HUDEP-2 (cell line): ENCODE data around the gene SPATA31C2.
"Not testable (repeated sequence)": the region's sequence is repeated elsewhere in the genome, so short reads cannot be mapped to it uniquely, and the experiment has no call there.

Source experiments
- DNase-seq, 76 experiments: peaks; one replicate each; lab custom pipeline; 2025; ENCODE audit not compliant: unreplicated experiment in 76 of 76; lab: John Stamatoyannopoulos, UW

Gene SPATA31C2

DNA sequence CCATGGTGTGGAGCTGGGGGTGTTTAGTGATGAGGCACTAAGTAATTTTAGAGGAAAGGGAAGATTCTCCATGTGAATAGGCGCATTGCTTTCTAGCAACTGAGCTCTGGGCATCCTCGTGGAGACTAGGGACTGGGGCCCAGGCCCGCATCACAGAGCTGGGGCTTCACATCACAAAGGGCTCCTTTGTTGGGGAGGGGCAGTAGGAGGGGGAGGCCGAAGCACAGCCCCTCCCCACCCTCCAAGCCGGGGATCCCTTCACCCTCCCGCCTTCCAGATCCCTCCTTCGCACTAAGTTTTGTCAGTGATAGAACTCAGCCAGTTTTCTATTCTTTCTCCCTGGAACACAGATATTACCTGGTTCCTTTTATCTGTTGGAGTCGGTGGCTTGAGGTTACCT lies at the start of gene SPATA31C2:
TSS of gene SPATA31C2 (minus strand) at position 101 of the 400 bp plus-strand sequence. CDS start at position 72, 29 bp downstream.
- DNase-seq: not testable (repeated sequence)

DNA sequence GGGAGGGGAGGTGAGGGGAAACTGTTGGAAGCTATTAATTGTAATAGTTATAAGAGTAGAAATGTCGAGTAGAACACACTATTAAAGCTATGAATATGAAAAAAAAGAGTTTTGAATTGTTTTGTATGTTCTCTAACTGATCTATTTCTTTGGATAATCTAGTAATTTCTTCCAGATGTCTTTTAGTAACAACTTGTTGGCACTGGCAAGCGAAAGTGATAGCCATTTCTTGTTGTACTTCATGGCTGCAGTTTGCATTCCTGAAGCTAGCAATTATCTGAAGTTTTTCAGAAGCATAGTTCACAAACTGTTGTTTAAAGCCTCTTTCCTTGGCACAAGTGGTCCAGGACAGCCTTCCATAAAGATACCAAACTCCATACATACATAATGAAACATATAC lies 49.4 kb upstream of the SPATA31C2 start:
- DNase-seq: no peak

DNA sequence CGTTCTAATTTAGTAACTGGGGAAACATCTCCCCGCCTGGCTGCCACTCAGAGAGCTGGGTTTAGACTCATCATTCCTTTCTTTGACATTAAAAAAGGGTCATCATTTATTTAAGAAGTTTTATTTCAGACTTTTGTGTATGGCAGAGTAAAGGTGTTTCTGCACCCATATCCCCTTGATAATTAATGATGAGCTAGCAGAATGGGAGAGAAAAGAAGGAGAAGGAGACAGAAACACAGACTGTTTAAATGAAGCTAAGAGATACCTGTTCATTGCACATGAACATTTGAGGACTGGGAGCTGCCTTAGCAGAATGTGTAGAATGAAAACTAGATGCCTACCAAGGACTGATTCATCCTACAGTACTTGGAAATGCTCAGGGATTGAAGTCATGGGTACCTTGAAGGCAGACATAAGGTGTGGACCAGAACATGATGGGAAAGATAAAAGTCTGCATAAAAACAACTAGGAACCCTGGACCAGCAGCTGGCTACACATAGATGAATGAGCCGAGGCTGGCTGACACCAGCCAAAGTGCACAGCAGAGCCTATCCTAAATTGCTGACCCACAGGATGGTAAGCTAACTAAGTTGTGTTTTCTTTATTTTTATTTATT lies 48.3 kb upstream of the SPATA31C2 start:
- DNase-seq: no peak

DNA sequence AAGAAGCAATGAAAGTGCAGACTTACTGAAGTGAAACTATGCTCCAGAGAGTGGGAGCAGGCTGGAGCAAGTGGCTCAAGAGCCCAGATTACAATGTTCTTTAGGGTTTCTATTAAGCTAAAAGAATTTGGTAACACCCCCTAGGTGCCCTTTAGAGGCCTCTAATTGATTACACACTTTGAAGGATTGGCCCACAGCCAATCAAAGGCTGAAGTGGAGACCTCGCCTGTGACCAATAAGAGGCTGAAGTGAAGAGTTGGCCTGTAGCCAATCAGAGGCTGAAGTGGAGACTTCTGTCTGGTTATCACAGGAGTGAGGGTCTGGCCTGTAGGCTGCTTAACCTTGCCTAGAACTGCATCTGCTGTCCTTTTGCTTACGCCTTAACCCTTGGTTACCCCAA lies 46.7 kb upstream of the SPATA31C2 start:
- peak in 1 of 76 experiments; percentile 5 for DNase-seq

DNA sequence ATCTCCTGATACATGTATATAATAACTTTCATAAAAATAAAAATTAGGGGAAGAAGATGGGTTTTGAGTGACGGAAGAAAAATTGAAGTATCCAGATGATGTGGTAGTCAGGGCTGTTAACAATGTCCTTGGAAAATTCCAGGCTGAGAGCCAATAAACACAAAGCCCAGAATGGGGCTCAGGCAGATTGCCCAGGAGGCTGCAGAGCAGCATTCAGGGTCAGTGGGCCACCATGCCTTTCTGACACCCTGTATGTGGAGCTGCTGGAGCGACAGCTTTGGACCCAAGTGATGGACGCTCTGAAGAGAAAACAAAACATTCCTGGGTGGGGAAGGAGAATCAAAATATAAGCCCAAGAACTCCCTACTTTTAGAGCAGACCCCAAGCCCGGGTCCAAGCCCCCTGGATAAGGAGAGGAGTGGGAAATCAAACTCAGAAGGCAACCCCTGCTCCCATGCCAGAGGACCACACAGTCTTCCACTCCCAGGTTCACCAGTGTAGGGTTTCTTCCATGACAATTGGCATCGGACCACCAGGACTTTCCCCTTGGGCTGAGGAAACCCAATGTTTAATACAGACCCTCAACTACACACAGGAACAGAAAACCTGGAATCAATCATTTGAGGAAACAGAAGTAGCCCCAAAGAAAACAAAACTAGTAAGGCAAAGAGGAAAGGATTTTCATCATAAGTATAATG lies 45.7 kb upstream of the SPATA31C2 start:
- no peak for DNase-seq

DNA sequence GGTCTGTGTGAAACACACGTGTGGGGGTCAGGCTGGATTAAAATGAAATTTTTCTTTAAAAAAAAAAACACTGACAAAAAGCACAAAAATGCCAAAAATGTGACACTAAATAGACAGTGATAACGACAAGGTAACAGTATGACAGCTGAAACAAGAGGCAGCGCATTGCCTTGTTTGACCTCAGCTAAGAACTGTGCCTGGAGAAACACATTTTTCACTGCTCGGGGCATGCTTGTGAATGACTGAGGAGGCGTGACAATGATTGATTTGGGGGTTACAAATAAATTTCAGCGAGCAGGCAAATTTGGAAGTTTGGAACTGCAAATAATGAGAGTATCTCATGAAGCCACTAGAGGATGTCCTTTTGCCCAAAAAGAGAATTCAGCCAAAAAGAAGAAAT lies 44.2 kb upstream of the SPATA31C2 start:
- no peak for DNase-seq

DNA sequence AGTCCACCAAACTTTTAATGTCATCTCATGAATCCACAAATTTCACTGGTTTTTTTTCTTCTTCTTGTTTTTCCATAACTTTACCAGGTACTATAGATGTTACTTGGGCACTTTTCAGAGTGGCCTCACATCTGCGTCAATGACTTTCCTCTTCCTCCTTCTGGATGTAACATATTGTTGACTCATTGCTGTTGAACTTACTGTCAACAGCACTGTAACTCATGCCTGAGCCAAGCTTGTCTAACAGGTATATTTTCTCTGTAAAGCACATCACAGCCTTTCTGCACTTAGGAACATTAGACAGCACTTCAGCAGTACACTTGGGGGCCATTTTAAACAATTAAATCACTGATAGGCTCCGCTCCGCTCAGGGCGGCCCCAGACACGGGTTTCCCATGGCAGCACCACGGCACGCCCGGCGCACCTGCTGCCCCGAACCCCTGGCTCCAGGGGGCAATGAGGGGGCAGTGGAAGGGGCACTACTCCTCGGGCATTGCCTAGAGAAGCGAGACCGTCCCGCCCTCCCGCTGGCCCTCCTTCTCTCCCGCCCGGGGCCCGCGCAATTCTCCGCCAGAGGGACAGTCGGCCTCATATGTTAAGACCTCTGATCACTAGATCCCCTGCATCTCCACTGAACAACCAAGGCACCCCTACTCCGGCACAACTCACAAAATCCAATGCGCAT lies 41.9 kb upstream of the SPATA31C2 start:
- DNase-seq: no peak

DNA sequence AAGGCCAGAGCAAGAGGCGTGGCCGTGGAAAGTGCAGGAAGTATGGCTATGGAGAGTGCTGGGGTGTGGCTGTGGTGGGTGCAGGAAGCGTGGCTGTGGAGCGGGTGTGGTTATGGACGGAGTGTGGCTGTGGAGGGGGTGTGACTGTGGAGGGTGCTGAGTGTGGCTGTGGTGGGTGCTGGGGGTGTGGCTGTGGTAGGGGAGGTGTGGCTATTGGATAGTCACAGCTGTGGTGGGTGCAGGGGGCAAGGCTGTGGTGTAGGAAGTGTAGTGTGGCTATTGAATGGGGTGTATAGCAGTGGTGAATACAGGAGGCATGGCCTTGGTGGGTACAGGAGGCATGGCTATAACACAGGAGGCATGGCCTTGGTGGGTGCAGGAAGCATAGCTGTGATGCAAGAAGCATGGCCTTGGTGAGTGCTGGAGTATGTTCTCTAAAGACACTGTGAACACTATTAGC lies 40.8 kb upstream of the SPATA31C2 start:
- no peak for DNase-seq

DNA sequence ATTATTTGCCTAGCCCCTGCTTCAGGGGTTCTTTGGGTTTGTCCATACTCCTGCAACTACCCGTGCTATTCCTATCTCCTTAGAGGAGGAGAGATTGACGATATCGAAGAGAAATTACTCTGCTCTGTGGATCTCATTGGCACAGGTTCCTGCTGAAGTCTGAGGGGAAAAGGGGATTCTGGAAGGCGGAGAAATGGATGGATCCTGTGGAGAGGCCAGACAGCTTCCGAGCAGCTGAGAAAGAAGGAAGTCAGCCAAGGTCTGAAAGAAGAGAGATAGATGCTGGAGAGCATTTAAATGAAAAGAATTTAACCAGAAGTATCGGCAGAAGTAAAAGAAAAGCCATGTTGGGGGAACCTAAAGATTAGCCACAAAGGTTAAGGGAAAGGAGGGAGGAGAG lies 40.4 kb upstream of the SPATA31C2 start:
- no peak for DNase-seq

DNA sequence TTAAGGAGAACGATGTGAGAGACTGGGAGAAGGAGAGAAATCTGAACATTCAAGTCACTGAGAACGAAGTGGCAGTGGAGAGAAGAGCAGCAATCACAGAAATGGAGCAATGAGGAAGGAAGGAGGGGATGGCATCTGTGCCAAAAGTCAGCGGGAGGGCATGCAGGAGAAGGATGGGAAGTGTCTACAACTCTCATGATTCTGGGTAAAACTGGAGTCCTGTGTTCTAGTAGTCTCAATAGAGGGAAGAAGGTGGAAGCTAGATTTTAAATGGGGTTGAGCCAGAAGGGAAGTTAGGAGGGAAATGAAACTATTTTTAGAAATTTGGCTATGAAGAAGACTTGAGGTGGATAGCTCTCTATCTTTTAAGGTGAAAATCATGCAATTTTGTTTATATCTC lies 39.1 kb upstream of the SPATA31C2 start:
- DNase-seq: no peak

DNA sequence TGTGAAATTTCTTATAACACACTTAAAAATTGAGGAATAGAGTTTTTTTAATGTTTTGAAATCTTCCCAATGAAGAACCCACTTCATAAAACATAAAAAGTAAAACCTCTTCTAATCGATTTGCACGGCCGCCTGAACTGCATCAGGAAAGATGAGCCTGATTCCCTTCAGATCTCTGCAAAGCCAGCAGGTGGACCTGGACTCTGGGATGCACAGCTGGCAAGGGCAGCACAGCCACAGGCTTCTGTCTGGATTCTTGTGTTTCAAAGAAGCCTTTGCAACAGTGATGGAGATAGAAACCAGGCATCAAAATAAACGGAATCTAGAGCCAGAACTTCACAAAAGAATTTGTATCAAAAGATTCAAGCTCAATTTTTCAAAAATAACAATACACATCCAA lies 36.0 kb upstream of the SPATA31C2 start:
- DNase-seq: no peak

DNA sequence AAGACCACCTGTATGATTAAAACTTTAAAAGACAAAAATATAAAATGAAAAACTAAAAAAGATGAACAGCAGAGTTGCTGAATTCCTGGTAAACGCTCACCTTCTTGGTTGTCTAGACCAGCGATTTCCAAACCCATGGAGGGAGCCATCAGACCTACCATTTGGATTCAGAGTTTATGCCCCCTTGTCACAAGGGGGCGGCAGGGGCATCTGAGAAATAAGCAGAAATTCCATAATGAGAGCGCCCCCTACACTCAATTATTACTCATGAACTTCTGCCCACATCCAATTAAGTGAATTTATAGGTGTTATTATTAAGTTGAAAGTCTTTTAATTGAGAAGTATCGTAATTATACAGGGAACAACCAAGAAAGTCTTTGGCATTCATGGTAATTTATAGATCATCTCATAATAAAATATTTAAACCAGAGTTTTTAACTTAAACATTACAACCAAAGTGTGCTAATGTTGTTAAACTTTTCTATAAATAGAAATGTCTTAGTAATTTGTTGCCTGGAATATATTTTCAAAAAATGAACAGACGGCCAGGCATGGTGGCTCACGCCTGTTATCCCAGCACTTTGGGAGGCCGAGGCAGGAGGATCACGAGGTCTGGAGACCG lies 35.2 kb upstream of the SPATA31C2 start:
- DNase-seq: peak in 61 of 76 experiments; percentile 2 to 75 (median 39)

DNA sequence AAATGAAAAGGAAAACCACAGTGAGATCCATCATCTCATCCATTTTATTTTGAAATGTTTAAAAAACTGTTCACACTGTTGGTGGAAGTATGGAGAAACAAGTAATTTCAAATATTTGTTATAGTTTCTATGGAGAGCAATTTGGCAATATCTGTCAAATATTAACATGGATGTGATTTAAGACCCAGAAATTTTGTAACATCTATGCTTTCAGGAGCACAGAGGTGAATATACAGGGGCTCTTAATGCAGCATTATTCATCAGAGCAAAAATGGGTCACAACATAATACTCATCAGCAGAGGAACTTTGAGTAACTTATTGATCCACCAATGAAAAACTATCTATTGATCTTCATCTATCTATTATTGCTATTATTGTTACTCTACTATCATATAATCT lies 31.4 kb upstream of the SPATA31C2 start:
- DNase-seq: no peak

DNA sequence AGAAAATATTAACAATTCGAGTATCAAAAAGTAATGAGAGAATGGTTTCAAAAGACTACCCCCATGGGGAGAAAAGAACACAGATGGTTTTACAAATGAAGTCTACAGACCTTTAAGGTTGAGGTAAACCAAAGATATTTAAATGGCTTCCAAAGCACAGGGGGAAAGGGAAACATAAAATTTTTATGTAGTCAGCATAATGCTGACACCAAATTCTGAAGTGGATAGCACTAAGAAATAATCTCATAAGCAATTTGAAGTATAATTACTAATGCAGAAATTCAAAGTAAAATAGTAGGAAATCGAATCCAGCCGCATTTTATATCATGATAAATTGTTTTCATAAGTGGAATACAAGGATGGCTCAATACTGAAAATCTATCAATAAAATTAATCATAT lies 30.3 kb upstream of the SPATA31C2 start:
- DNase-seq: no peak

DNA sequence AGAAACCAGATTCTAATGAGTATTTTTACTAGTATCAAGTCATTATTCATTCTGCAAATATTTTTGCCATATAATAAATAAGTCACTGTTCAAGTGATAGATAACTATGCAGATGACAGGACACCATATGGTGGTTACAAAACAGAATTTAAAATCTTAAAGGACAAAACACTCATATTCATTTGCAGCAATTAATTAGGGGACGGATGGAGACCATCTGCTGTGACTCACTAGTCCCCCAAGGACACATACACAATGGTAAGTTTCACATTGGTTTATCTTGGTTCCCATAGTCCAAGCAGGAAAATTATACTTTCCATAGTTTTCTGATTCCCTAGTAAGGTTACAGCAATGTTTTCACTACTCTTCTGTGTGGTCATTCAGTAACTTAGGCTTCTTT lies 28.4 kb upstream of the SPATA31C2 start:
- DNase-seq: no peak

DNA sequence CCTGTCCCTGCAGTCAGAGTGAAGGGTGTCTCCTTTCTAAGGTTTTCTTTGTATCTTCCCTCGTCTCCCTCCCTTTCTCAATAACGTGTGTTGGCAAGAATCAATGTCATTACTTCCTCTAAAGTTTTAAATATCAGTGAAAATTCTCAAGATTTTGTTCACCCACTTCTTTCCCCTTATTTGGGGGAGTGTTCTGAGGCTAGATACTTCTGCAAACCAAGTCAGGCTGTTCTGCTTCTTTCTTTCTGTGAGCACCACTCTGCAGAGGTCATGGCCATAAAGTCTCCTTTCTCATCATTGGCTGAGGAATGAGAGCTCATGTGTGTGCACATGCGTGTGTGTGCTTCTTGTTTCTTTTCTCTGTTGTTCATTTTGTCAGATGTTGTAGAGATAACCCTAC lies 26.6 kb upstream of the SPATA31C2 start:
- no peak for DNase-seq

DNA sequence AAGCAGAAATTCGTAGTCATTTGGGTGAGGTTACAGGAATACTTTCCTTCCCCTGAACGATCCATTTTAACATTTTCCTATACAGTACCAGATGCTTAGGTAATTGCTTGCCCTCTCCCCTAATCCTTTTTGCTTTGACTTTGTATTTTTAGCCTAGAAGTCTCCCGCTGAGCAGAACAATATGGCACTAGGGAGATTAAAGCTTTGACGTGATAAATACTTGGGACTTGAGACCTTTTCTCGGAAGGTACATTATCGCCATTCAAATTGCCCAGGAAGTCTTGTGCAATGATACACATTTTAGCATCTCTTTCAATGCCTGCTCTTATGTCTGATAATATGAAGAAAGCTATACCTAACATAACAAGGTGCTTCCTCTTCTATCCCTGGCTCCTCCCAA lies 22.9 kb upstream of the SPATA31C2 start:
- no peak for DNase-seq

DNA sequence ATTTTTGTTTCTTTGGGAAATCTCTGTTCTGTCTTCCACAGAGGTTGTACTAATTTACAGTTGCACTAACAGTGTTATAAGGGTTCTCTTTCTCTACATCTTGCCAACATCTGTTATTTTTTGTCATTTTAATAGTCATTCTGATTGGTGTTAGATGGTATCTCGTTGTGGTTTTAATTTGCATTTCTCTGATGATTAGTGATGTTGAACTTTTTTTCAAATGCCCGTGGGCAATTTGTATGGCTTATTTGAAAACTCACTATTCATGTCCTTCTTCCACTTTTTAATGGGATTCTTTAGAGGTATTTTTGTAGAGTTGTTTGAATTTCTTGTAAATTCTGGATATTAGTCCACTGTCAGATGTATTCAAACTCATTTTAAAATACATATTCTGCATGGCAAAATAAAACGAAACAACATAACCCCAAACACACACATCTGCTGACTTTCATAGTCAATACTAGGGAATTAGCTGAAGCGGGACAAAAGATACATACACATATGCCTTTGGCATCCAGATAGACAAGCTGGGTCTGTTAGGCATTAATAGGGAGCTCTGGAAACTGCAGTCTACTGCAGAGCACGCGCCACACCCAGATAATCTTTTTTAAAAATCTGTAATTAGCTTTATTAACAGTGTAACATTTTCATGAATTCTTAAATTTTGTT lies 5.8 kb upstream of the SPATA31C2 start:
- no peak for DNase-seq

DNA sequence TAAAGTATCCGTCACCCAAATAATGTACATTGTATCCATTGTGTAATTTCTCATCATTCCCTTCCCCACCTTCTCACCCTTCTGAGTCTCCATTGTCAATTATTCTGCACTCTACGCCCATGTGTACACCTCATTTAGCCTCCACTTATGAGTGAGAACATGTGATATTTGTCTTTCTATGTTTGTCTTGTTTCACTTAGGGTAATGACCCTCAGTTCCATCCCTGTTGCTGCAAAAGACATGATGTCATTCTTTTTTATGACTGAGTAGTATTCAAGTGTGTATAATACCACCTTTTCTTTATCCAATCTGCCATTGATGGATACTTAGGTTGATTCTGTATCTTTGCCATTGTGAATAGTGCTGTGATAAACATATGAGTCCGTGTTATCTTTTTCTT lies 4.9 kb upstream of the SPATA31C2 start:
- no peak for DNase-seq

DNA sequence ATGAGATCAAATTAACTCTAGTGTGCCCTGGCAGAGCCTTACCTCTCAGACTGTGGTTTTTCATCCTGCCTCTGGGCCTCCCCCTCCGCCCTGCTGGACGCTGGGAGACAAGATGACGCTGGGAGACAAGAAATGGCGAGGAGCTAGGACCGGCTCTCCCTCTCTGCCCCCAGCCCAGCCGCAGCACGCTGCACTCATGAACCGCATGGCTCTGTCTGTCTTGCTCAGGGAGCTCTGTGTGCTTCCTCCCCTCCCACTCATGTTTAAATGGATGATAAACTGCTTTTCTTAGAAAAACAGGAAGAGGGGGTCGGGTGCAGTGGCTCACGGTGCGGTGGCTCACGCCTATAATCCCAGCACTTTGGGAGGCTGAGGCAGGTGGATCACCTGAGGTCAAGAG lies 4.7 kb downstream of the SPATA31C2 start:
- DNase-seq: not testable (repeated sequence)

DNA sequence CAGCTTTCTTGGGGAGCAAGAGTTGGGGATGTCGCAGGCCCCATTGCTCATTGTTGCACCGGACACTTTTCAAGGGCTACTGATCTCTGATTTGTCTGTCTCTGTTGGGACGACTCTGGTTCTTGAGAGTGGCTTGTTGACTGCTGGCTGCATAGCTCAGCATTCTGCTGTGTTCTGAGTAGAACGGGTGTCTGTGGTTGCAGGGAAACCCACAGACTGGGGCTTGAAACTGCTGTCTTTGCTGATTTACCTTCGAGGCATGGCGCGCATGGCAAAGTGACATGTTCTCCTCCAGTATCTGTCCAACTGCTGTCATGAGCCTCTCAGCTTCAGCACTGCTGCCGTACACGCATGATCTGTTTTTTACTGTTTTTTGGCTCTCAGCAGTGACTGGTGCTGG lies 8.7 kb downstream of the SPATA31C2 start:
- DNase-seq: not testable (repeated sequence)
